Smooth muscle cell (in vitro differentiated cells): ENCODE results near the gene TEX55. TPM values are rescaled to one million over a fixed set of nuclear protein-coding genes. Genes with fewer than 3 reads are reported as not detected.
"Not testable (repeated sequence)": the region's sequence is repeated elsewhere in the genome, so short reads cannot be mapped to it uniquely, and the experiment has no call there.

Experiments used
- DNase-seq: peaks from one replicate; lab custom pipeline; 2025; ENCODE audit not compliant: unreplicated experiment; lab: John Stamatoyannopoulos, UW
- H2AFZ ChIP-seq: fragments of 200-600 bp; sonication (generic); 2 replicates; pipeline ENCODE4 v1.6.0; 2016; ENCODE audit warnings: antibody characterized with exemption, low read depth, mild to moderate bottlenecking
- H3F3A ChIP-seq: fragments of 200-600 bp; sonication (generic); 2 replicates; pipeline ENCODE4 v1.6.0; 2017; ENCODE audit warnings: antibody characterized with exemption, low read depth
- H3K27ac ChIP-seq: fragments of 200-600 bp; sonication (generic); 2 replicates; pipeline ENCODE4 v1.5.1; 2016; ENCODE audit warnings: low read depth, mild to moderate bottlenecking
- H3K27me3 ChIP-seq: fragments of 200-600 bp; sonication (generic); 2 replicates; pipeline ENCODE4 v1.6.1; 2016; ENCODE audit warnings: low read depth, mild to moderate bottlenecking
- H3K36me3 ChIP-seq: fragments of 200-600 bp; sonication (generic); 2 replicates; pipeline ENCODE4 v1.5.1; 2016; ENCODE audit warnings: low read depth
- H3K4me1 ChIP-seq: fragments of 200-600 bp; sonication (generic); 2 replicates; pipeline ENCODE4 v1.5.1; 2016; ENCODE audit warnings: low read depth
- H3K4me2 ChIP-seq: fragments of 200-600 bp; sonication (generic); 2 replicates; pipeline ENCODE4 v1.6.0; 2016; ENCODE audit warnings: mild to moderate bottlenecking
- H3K4me3 ChIP-seq: fragments of 200-600 bp; sonication (generic); 2 replicates; pipeline ENCODE4 v1.5.1; 2016; ENCODE audit warnings: mild to moderate bottlenecking
- H3K79me2 ChIP-seq: fragments of 200-600 bp; sonication (generic); 2 replicates; pipeline ENCODE4 v1.6.0; 2016; ENCODE audit warnings: low read depth, mild to moderate bottlenecking
- H3K9ac ChIP-seq: fragments of 200-600 bp; sonication (generic); 2 replicates; pipeline ENCODE4 v1.6.0; 2016; ENCODE audit warnings: low read depth
- H3K9me3 ChIP-seq: fragments of 200-600 bp; sonication (generic); replicated peaks from 2 replicates; pipeline ENCODE4 v1.5.1; 2016; ENCODE audit warnings: low read depth
- H4K20me1 ChIP-seq: fragments of 200-600 bp; sonication (generic); 2 replicates; pipeline ENCODE4 v1.6.0; 2016; ENCODE audit warnings: low read depth
- WGBS: methylation state at CpG from one replicate; pipeline ENCODE4 v1.1.7; 2016; ENCODE audit warnings: low lambda C conversion rate; 5-methylcytosine and 5-hydroxymethylcytosine counted together
- polyA plus RNA-seq: library from polyadenylated mRNA; unstranded; fragments of >200 nt; fragmentation: Nextera tagmentation; extraction: Ambion mirVana; gene quantifications from 2 replicates; pipeline ENCODE4 v1.2.1, GENCODE V29; 2016
- total RNA-seq: library from RNA; depleted of rRNA; stranded (reverse); fragments of >200 nt; gene quantifications from 2 replicates; pipeline ENCODE4 v1.2.3, GENCODE V29; 2014
- TF ChIP-seq, protein P1 (sequence below): fragments of 200-600 bp; sonication (generic); IDR thresholded peaks from 2 replicates; pipeline ENCODE4 v1.5.1; 2017; ENCODE audit warnings: borderline replicate concordance, mild to moderate bottlenecking, antibody characterized with exemption; ENCODE audit not compliant: insufficient read depth, poor library complexity, severe bottlenecking

The TEX55 gene
- total and polyA plus RNA-seq, 2 experiments from 2014 or later: not detected

DNA sequence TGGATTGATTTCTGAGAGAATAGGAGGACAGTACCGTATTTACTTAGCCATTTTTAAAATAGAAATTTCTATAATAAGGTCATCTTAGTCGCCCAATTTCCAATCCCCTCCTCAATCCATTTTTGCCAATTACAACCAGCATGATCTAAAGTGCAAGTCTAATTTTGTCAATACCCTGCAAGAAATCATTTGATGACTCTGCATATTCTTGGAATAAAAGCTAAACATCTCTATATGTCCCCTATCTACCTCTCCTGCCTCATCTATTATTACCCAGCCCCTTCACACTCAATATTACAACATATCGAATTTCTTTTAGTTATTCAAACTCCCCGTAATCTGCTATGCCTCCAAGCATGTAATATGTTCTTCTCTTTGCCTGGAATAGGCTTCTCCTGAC lies 41.9 kb upstream of the TEX55 start:
- H3K27me3 ChIP-seq: peaks cover 12% of the 10 kb centered on the region
- TF ChIP-seq, protein P1, sequence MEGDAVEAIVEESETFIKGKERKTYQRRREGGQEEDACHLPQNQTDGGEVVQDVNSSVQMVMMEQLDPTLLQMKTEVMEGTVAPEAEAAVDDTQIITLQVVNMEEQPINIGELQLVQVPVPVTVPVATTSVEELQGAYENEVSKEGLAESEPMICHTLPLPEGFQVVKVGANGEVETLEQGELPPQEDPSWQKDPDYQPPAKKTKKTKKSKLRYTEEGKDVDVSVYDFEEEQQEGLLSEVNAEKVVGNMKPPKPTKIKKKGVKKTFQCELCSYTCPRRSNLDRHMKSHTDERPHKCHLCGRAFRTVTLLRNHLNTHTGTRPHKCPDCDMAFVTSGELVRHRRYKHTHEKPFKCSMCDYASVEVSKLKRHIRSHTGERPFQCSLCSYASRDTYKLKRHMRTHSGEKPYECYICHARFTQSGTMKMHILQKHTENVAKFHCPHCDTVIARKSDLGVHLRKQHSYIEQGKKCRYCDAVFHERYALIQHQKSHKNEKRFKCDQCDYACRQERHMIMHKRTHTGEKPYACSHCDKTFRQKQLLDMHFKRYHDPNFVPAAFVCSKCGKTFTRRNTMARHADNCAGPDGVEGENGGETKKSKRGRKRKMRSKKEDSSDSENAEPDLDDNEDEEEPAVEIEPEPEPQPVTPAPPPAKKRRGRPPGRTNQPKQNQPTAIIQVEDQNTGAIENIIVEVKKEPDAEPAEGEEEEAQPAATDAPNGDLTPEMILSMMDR: no peak
- no peaks in the 10 kb centered on the region for H3K36me3 ChIP-seq
- no peak overlapping the region for H3K9ac ChIP-seq
- H3K4me3 ChIP-seq: no peak overlapping the region
- DNase-seq: no peak
- H2AFZ ChIP-seq: no peak overlapping the region
- no peak overlapping the region for H3K27ac ChIP-seq
- H3K4me2 ChIP-seq: no peak overlapping the region
- no peaks in the 10 kb centered on the region for H4K20me1 ChIP-seq
- no peaks in the 10 kb centered on the region for H3F3A ChIP-seq
- H3K4me1 ChIP-seq: no peaks in the 10 kb centered on the region
- no peaks in the 10 kb centered on the region for H3K9me3 ChIP-seq
- H3K79me2 ChIP-seq: no peaks in the 10 kb centered on the region
- WGBS: 89% methylated on average over 4 of the region's 4 CpGs

DNA sequence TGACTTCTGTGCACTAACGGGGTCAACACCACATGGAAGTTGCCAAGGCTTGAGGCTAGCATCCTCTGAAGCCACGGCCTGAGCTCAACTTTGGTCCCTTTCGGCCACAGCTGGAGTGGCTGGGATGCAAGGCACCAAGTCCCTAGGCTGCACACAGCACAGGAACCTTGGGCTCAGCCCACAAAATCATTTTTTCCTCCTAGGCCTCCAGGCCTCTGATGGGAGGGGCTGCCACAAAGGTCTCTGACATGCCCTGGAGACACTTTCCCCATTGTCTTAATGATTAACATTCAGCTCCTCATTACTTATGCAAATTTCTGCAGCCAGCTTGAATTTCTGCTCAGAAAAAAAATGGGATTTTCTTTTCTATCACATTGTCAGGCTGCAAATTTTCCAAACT lies 27.6 kb upstream of the TEX55 start:
- DNase-seq, H4K20me1 ChIP-seq, H3K27ac ChIP-seq, H3K9ac ChIP-seq, H3K9me3 ChIP-seq, H3K4me1 ChIP-seq, H3K27me3 ChIP-seq, H3K4me2 ChIP-seq, H3K4me3 ChIP-seq, H3K79me2 ChIP-seq, H3K36me3 ChIP-seq, H3F3A ChIP-seq, H2AFZ ChIP-seq: not testable (repeated sequence)
- WGBS: 68% methylated on average over 3 of the region's 3 CpGs

DNA sequence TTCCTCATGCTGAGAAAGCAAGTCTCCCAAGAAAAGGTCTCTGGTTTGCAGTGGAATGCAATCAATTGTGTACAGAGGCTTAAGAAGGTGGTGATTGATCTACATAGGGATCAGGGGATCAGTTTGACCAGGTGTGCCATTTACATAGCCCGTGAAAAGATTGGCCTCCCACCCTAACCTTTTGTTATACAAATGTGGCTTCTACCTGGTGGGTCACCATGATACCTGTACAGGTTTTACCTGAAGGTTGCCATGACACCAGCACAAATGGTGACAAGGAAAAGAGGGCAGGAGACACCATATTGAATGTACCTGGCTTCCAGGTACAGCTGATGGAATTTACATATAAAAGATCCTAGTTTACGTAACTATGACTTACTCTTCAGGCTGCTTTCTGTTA lies 25.5 kb upstream of the TEX55 start:
- no peak overlapping the region for H3K27ac ChIP-seq
- 84% methylated on average over 2 of the region's 2 CpGs for WGBS

DNA sequence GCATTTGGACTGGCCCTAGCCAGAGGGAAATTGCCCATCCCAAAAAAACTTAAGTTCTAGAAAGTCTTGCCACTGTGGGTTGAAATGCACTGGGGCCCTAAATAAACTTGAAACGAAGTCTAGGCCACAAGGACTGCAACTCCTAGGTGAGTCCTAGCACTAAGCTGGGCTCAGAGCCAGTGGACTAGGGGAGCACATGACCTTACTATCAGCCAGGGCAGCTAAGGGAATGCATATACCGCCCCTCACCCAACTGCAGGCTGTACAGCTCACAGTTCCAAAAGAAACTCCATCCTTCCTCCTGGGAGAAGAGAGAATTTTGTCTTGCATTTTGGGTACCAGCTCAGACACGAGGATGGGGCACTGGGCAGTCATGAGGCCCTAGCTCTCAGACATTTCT lies 23.6 kb upstream of the TEX55 start:
- Histone ChIP-seq H4K20me1 (no peaks in the 10 kb centered on the region), H3K9me3 (no peaks in the 10 kb centered on the region), H3F3A (no peaks in the 10 kb centered on the region), H3K27ac (no peak overlapping the region), H3K36me3 (no peaks in the 10 kb centered on the region), H3K9ac (no peak overlapping the region), H3K79me2 (no peaks in the 10 kb centered on the region), H3K4me2 (no peak overlapping the region), H3K4me3 (no peak overlapping the region), H3K4me1 (no peaks in the 10 kb centered on the region), H3K27me3 (no peaks in the 10 kb centered on the region), H2AFZ (no peak overlapping the region)
- WGBS: 63% methylated on average over 3 of the region's 3 CpGs
- TF ChIP-seq, protein P1: no peak
- no peak for DNase-seq

More for the DNA sequence above, 25.5 kb upstream of the TEX55 start:
- no peak overlapping the region for H3K9ac ChIP-seq
- no peaks in the 10 kb centered on the region for H3K9me3 ChIP-seq
- no peak for DNase-seq
- H3F3A ChIP-seq: no peaks in the 10 kb centered on the region
- H4K20me1 ChIP-seq: no peaks in the 10 kb centered on the region
- H3K4me3 ChIP-seq: no peak overlapping the region
- no peaks in the 10 kb centered on the region for H3K4me1 ChIP-seq
- TF ChIP-seq, protein P1: no peak
- H3K36me3 ChIP-seq: no peaks in the 10 kb centered on the region
- H3K4me2 ChIP-seq: no peak overlapping the region
- no peaks in the 10 kb centered on the region for H3K27me3 ChIP-seq
- no peaks in the 10 kb centered on the region for H3K79me2 ChIP-seq
- H2AFZ ChIP-seq: no peak overlapping the region
